GM19351 (cell line): ENCODE results near the gene PROZ.
"Not testable (repeated sequence)": the region's sequence is repeated elsewhere in the genome, so short reads cannot be mapped to it uniquely, and the experiment has no call there.

Experiments used
- ATAC-seq: cut with Tn5 transposase; IDR thresholded peaks from one replicate; pipeline ENCODE4 v1.9.1; 2021; ENCODE audit warnings: mild to moderate bottlenecking, moderate library complexity; ENCODE audit not compliant: unreplicated experiment

The PROZ gene, protein sequence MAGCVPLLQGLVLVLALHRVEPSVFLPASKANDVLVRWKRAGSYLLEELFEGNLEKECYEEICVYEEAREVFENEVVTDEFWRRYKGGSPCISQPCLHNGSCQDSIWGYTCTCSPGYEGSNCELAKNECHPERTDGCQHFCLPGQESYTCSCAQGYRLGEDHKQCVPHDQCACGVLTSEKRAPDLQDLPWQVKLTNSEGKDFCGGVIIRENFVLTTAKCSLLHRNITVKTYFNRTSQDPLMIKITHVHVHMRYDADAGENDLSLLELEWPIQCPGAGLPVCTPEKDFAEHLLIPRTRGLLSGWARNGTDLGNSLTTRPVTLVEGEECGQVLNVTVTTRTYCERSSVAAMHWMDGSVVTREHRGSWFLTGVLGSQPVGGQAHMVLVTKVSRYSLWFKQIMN

DNA sequence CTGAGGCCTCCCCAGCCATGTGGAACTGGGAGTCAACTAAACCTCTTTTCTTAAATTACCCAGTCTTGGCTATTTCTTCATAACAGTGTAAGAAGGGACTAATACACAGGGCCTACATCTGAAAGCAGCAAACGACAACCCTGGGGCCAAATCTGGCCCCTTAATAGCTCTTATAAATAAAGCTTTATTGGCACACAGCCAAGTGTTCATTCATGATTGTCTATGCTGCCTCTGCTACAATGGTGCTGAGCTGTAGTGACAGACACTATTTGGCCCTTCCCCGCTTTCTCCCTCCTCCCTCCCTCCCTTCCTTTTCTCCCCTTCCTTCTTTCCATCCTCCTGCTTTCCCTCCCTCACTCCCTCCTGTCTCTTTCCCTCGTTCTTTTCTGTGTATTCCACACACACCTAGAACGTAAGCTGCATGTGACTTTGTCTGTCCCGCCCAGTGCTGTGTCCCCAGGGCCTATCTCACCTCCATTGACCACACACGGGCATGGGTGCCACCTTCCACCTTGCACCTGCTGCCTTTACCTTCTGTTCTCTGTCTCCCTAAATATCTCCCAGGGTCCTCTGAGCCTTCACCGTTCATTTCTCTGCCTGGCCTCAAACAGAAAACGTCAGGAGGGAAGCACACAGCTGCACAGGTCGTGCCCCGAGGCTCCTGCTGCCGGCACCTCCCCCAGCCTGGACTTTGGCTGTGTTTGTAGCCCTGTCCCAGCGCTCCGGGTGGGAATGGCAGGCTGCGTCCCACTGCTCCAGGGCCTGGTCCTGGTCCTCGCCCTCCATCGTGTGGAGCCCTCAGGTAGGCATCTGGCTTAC lies at the start of gene PROZ:
TSS of gene PROZ (plus strand) at position 720 of the 819 bp plus-strand sequence. CDS start at position 733, 13 bp downstream.
- ATAC-seq = no peak

- no peak for ATAC-seq
Observed at GRCh38 chr13:113109151-113110047, 49.0 kb upstream of the PROZ start.

DNA sequence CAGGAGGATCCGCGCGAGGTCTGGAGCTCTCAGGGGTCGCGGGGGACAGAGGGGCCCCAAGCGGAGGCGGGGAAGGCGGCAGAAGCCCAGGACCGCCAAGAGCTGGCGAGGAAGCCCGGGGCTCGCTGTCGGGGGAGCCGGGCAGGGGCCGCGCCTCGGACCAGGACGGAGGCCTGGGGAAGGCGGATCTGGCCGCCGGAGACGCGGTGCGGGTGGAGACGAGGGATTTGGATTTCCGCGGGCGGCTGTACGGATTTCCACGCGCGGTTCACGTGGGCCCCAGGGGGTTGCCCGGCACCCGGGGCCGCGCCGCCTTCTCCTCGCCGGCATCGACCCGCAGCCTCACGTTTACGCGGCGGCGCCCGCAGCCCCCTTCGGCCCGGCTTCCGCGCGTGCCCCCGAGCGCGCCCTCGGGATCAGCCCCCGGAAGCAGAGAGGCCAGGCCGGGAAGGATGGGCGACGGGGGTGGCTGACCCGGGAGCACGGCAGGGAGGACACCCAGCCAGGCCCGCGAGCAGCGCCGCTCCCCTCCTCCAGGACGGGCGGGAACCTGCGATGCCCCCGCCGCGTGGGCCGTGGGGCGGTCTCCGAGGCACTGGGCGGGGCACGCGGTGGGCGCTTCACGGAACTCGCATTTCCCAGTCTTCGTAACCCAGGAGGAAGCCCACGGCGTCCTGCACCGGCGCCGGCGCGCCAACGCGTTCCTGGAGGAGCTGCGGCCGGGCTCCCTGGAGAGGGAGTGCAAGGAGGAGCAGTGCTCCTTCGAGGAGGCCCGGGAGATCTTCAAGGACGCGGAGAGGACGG lies 48.2 kb upstream of the PROZ start:
- no peak for ATAC-seq

GRCh38 chr13:113110852-113111315 lies 47.6 kb upstream of the PROZ start:
- no peak for ATAC-seq

GRCh38 chr13:113111821-113112220 lies 46.6 kb upstream of the PROZ start:
- not testable (repeated sequence) for ATAC-seq

GRCh38 chr13:113112475-113112874 lies 46.0 kb upstream of the PROZ start:
- not testable (repeated sequence) for ATAC-seq

- ATAC-seq = no peak
Observed at GRCh38 chr13:113112893-113113845, 45.3 kb upstream of the PROZ start.

DNA sequence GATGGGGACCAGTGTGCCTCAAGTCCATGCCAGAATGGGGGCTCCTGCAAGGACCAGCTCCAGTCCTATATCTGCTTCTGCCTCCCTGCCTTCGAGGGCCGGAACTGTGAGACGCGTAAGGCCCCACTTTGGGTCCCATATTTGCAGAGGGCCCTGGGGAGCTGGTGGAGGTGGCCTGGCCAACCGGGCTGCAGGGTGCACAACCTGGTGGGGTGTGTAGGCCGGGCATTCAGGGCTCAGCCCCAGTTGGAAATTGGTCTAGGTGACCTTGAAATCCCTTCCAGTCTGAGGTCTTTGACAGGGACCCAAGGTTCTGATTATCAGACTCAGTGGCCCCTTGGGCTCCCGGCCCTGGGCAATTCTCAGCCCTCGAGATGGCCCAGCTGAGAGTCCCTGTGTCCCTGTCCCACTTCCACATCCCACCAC lies 44.6 kb upstream of the PROZ start:
- ATAC-seq = no peak

DNA sequence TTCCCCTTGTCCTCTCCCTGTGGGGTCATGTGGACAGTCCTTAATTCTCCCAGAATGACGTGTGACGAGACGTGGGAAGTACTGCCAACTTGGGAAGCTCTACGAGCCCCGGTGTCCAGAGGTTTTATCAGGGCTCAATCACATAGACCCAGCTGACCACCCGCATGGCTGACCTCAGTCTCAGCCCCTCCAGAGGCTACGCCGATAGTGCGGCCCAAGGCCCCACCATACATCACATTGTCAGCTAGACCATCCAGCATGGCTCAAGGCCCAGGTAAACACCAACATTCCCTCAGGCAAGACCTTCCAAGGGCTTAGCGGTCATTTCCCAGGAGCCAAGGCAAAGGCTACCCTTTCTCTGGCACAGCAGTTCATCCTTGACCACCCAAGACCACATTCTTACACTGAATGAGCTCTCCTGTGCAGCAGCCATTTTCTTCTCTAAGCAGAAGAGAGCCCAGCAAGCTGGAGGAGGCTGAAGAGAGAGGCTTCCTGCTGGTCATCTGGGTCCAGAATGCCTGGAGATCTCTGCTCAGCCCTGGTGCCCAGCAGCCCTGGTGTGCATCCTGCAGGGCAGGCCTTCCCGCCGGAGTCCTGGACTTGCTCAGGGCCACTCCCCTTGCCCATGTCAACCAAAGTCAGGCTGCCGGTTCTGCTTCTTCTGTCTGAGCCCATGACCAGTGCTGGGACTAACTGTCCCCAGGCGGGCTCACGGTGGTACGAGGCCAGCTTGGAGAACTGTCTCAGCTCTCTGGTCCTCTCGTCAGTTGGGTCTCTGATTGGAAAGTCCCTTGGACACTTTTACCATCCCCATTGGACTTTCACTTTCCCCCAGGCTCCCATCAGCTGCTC lies 43.7 kb upstream of the PROZ start:
- ATAC-seq = no peak

- ATAC-seq = no peak
Observed at GRCh38 chr13:113115363-113116205, 42.9 kb upstream of the PROZ start.

- ATAC-seq = no peak
Observed at GRCh38 chr13:113116206-113116800, 42.1 kb upstream of the PROZ start.

DNA sequence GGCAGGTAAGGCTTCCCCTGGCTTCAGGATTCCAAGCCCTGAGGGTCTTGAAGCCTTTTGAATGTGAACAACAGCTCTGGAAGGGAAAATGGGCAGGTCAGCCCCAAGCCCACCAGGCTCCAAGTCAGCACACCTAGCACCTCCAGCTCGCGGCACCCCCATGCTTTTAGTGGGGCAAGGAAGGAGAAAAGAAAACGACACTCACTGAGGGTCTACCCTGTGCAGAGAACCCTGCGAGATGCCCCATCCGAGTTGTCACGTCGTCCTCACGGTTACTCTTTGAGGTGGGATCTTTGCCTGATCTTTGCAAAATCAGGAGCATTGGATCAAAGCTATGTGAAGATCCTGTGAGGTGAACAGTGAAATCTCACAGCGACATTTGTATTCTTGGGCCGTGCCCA lies 41.6 kb upstream of the PROZ start:
- ATAC-seq = no peak

DNA sequence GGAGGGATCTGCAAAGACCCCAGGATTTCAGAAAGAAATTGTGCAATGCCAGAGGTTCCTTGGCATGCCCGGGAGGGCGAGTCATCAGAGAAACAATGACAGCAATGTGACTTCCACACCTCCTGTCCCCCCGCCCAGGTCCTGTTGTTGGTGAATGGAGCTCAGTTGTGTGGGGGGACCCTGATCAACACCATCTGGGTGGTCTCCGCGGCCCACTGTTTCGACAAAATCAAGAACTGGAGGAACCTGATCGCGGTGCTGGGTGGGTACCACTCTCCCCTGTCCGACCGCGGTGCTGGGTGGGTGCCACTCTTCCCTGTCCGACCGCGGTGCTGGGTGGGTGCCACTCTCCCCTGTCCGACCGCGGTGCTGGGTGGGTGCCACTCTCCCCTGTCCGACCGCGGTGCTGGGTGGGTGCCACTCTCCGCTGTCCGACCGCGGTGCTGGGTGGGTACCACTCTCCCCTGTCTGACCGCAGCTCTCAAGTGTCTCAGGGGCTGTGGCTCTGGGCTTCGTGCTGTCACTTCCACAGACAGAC lies 41.0 kb upstream of the PROZ start:
- no peak for ATAC-seq

DNA sequence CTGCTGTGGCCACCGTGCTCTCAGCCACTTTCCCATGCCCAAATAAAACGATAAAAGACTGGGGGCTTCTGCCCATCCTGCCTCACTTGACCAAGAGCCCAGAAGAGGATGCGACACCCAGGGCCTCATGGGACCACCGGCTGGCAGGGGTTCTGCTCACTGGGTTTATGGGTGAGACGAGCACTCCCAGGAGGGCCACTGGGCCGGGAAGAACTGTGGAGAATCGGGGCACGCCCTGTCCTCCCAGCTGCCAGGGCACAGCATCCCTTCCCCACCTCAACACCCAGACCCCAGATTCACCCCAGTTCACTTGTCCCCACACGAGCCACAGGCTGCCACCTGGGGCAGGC lies 40.6 kb upstream of the PROZ start:
- ATAC-seq = no peak

- ATAC-seq = no peak
Observed at GRCh38 chr13:113118261-113119021, 40.0 kb upstream of the PROZ start.
